WTC11 (cell line): ENCODE measurements around the gene ACTR6. TPM values are rescaled to one million over a fixed set of nuclear protein-coding genes. Genes with fewer than 3 reads are reported as not detected.

Source experiments
- ATAC-seq: fragments of 200-7000 bp; cut with Tn5 transposase; 2 replicates; pipeline ENCODE4 v1.10.0; 2021; ENCODE audit warnings: mild to moderate bottlenecking, moderate library complexity
- CTCF ChIA-PET: fragments of 300-600 bp; sonication (Branson Sonifier 250); formaldehyde crosslinking; loops from one replicate; lab custom pipeline; 2021; ENCODE audit warnings: antibody characterized with exemption; lab: Charles Lee
- POLR2A ChIA-PET: fragments of 350-600 bp; sonication (Branson Sonifier 250); formaldehyde crosslinking; loops from one replicate; lab custom pipeline; 2021; ENCODE audit warnings: antibody characterized with exemption; lab: Charles Lee
- DNase-seq: peaks from one replicate; pipeline ENCODE4 v3.0.0; 2021; ENCODE audit warnings: low spot score
- H3K27ac Mint-ChIP-seq: 2 replicates; pipeline ENCODE4 v1.8.0; 2021; ENCODE audit warnings: mixed read lengths
- H3K27me3 Mint-ChIP-seq: 2 replicates; pipeline ENCODE4 v1.8.0; 2021; ENCODE audit warnings: low read depth, mild to moderate bottlenecking, moderate library complexity, mixed read lengths
- H3K36me3 Mint-ChIP-seq: 2 replicates; pipeline ENCODE4 v1.8.0; 2021; ENCODE audit warnings: mixed read lengths
- H3K4me1 Mint-ChIP-seq: 2 replicates; pipeline ENCODE4 v1.8.0; 2022; ENCODE audit warnings: mixed read lengths
- H3K4me3 Mint-ChIP-seq: 2 replicates; pipeline ENCODE4 v1.8.0; 2021; ENCODE audit warnings: mild to moderate bottlenecking, moderate library complexity, mixed read lengths
- H3K9me3 Mint-ChIP-seq: 2 replicates; pipeline ENCODE4 v1.8.0; 2021; ENCODE audit warnings: mixed read lengths
- ARID4B ChIP-seq: sonication (generic); formaldehyde crosslinking; IDR thresholded peaks from 2 replicates; pipeline ENCODE4 v1.8.0; 2023; ENCODE audit warnings: missing genetic modification reagents, mild to moderate bottlenecking, borderline replicate concordance
- ELF4 ChIP-seq: sonication (generic); formaldehyde crosslinking; IDR thresholded peaks from 2 replicates; pipeline ENCODE4 v1.8.1; 2022; ENCODE audit warnings: low read depth, mild to moderate bottlenecking, moderate library complexity, missing genetic modification reagents
- EMX1 ChIP-seq: fragments of 250-450 bp; sonication (Bioruptor Pico); IDR thresholded peaks from 2 replicates; pipeline ENCODE4 v1.8.0; 2021; ENCODE audit warnings: mild to moderate bottlenecking
- GABPB1 ChIP-seq: sonication (generic); formaldehyde crosslinking; IDR thresholded peaks from 2 replicates; pipeline ENCODE4 v1.8.1; 2023; ENCODE audit warnings: mild to moderate bottlenecking, missing genetic modification reagents
- MYBL2 ChIP-seq: sonication (generic); formaldehyde crosslinking; IDR thresholded peaks from 2 replicates; pipeline ENCODE4 v1.8.1; 2023; ENCODE audit warnings: mild to moderate bottlenecking, moderate library complexity, missing genetic modification reagents
- NR2C2 ChIP-seq: sonication (generic); formaldehyde crosslinking; IDR thresholded peaks from 2 replicates; pipeline ENCODE4 v1.8.0; 2022; ENCODE audit warnings: mild to moderate bottlenecking, missing genetic modification reagents
- SOX15 ChIP-seq: fragments of 250-450 bp; sonication (Bioruptor Pico); IDR thresholded peaks from 2 replicates; pipeline ENCODE4 v1.9.0; 2021; ENCODE audit warnings: mild to moderate bottlenecking
- TP53 ChIP-seq: sonication (generic); formaldehyde crosslinking; IDR thresholded peaks from 2 replicates; pipeline ENCODE4 v1.8.1; 2023; ENCODE audit warnings: mild to moderate bottlenecking, missing genetic modification reagents
- USF2 ChIP-seq: sonication (generic); formaldehyde crosslinking; IDR thresholded peaks from 2 replicates; pipeline ENCODE4 v1.8.1; 2023; ENCODE audit warnings: mild to moderate bottlenecking, missing genetic modification reagents, moderate library complexity
- total RNA-seq: library from RNA; stranded (reverse); gene quantifications from 3 replicates; pipeline ENCODE4 v1.2.3, GENCODE V29; 2021
- TF ChIP-seq, protein P1 (sequence below): sonication (generic); formaldehyde crosslinking; IDR thresholded peaks from 2 replicates; pipeline ENCODE4 v1.8.1; 2022; ENCODE audit warnings: mild to moderate bottlenecking, missing genetic modification reagents, moderate library complexity, borderline replicate concordance
- TF ChIP-seq, protein P2 (sequence below): fragments of 250-450 bp; sonication (Bioruptor Pico); IDR thresholded peaks from 2 replicates; pipeline ENCODE4 v1.9.0; 2021; ENCODE audit warnings: mild to moderate bottlenecking, borderline replicate concordance
- TF ChIP-seq, protein P3 (sequence below): sonication (generic); formaldehyde crosslinking; IDR thresholded peaks from 2 replicates; pipeline ENCODE4 v1.8.0; 2023; ENCODE audit warnings: missing genetic modification reagents
- TF ChIP-seq, protein P4 (sequence below): fragments of 200-600 bp; IDR thresholded peaks from 2 replicates; pipeline ENCODE4 v1.8.0; 2022; ENCODE audit warnings: antibody characterized with exemption

ACTR6 gene
- total RNA-seq, 1 experiment from 2014 or later: 37.6 TPM

DNA sequence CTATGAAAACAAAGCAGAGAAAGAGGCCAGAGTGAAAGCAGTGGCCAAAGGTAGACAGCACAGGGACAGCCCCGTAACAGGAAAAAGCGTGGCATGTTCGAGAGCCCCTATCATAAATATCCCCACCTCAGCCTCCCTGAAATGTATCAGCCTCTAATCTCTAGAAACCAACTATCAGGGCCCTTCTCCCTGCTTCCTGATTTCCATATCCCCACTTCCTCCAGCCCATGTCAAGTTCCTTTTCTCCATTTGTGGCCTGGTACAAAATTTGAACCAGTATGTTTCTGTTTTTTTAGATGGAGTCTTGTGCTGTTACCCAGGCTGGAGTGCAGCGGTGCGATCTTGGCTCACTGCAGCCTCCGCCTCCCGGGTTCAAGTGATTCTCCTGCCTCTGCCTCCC, 49.3 kb downstream of the ACTR6 start:
- Mint-ChIP-seq H3K36me3 (no peaks in the 10 kb centered on the region; the same call in 1 of the 2 replicates), H3K27me3 (no peaks in the 10 kb centered on the region), H3K4me3 (no peak overlapping the region), H3K4me1 (no peaks in the 10 kb centered on the region), H3K9me3 (no peaks in the 10 kb centered on the region), H3K27ac (no peak overlapping the region)
- no peak for TF ChIP-seq MYBL2
- TF ChIP-seq, protein P1, sequence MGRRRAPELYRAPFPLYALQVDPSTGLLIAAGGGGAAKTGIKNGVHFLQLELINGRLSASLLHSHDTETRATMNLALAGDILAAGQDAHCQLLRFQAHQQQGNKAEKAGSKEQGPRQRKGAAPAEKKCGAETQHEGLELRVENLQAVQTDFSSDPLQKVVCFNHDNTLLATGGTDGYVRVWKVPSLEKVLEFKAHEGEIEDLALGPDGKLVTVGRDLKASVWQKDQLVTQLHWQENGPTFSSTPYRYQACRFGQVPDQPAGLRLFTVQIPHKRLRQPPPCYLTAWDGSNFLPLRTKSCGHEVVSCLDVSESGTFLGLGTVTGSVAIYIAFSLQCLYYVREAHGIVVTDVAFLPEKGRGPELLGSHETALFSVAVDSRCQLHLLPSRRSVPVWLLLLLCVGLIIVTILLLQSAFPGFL (CRISPR knock-in tag): no peak
- no peak for TF ChIP-seq SOX15 (CRISPR knock-in tag)
- TF ChIP-seq EMX1: no peak
- TF ChIP-seq, protein P2, sequence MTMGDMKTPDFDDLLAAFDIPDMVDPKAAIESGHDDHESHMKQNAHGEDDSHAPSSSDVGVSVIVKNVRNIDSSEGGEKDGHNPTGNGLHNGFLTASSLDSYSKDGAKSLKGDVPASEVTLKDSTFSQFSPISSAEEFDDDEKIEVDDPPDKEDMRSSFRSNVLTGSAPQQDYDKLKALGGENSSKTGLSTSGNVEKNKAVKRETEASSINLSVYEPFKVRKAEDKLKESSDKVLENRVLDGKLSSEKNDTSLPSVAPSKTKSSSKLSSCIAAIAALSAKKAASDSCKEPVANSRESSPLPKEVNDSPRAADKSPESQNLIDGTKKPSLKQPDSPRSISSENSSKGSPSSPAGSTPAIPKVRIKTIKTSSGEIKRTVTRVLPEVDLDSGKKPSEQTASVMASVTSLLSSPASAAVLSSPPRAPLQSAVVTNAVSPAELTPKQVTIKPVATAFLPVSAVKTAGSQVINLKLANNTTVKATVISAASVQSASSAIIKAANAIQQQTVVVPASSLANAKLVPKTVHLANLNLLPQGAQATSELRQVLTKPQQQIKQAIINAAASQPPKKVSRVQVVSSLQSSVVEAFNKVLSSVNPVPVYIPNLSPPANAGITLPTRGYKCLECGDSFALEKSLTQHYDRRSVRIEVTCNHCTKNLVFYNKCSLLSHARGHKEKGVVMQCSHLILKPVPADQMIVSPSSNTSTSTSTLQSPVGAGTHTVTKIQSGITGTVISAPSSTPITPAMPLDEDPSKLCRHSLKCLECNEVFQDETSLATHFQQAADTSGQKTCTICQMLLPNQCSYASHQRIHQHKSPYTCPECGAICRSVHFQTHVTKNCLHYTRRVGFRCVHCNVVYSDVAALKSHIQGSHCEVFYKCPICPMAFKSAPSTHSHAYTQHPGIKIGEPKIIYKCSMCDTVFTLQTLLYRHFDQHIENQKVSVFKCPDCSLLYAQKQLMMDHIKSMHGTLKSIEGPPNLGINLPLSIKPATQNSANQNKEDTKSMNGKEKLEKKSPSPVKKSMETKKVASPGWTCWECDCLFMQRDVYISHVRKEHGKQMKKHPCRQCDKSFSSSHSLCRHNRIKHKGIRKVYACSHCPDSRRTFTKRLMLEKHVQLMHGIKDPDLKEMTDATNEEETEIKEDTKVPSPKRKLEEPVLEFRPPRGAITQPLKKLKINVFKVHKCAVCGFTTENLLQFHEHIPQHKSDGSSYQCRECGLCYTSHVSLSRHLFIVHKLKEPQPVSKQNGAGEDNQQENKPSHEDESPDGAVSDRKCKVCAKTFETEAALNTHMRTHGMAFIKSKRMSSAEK (CRISPR knock-in tag): no peak
- TF ChIP-seq ELF4: no peak
- TF ChIP-seq, protein P3, sequence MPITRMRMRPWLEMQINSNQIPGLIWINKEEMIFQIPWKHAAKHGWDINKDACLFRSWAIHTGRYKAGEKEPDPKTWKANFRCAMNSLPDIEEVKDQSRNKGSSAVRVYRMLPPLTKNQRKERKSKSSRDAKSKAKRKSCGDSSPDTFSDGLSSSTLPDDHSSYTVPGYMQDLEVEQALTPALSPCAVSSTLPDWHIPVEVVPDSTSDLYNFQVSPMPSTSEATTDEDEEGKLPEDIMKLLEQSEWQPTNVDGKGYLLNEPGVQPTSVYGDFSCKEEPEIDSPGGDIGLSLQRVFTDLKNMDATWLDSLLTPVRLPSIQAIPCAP (CRISPR knock-in tag): no peak
- no peak for TF ChIP-seq USF2 (CRISPR knock-in tag)
- TF ChIP-seq TP53 (CRISPR knock-in tag): no peak
- no peak for TF ChIP-seq GABPB1 (CRISPR knock-in tag)
- TF ChIP-seq, protein P4, sequence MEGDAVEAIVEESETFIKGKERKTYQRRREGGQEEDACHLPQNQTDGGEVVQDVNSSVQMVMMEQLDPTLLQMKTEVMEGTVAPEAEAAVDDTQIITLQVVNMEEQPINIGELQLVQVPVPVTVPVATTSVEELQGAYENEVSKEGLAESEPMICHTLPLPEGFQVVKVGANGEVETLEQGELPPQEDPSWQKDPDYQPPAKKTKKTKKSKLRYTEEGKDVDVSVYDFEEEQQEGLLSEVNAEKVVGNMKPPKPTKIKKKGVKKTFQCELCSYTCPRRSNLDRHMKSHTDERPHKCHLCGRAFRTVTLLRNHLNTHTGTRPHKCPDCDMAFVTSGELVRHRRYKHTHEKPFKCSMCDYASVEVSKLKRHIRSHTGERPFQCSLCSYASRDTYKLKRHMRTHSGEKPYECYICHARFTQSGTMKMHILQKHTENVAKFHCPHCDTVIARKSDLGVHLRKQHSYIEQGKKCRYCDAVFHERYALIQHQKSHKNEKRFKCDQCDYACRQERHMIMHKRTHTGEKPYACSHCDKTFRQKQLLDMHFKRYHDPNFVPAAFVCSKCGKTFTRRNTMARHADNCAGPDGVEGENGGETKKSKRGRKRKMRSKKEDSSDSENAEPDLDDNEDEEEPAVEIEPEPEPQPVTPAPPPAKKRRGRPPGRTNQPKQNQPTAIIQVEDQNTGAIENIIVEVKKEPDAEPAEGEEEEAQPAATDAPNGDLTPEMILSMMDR: no peak
- TF ChIP-seq NR2C2 (CRISPR knock-in tag): no peak
- TF ChIP-seq ARID4B (CRISPR knock-in tag): no peak
- POLR2A ChIA-PET: no interaction called here
- DNase-seq: no peak
- no peak for ATAC-seq
- CTCF ChIA-PET: no interaction called here
